Measurements from ENCODE around the gene SLC1A1.

The SLC1A1 gene

GRCh38 chr9:4584636-4585035 lies 94.4 kb downstream of the SLC1A1 start:
- ChIA-PET POLR2A (no interaction called here), CTCF (no interaction called here)
- DNase-seq (ENCODE audit: low read depth, low spot score): no peak
- H3K4me3 ChIP-seq (ENCODE audit: low read depth, low read length): no peak overlapping the region
- TF ChIP-seq, protein P1, sequence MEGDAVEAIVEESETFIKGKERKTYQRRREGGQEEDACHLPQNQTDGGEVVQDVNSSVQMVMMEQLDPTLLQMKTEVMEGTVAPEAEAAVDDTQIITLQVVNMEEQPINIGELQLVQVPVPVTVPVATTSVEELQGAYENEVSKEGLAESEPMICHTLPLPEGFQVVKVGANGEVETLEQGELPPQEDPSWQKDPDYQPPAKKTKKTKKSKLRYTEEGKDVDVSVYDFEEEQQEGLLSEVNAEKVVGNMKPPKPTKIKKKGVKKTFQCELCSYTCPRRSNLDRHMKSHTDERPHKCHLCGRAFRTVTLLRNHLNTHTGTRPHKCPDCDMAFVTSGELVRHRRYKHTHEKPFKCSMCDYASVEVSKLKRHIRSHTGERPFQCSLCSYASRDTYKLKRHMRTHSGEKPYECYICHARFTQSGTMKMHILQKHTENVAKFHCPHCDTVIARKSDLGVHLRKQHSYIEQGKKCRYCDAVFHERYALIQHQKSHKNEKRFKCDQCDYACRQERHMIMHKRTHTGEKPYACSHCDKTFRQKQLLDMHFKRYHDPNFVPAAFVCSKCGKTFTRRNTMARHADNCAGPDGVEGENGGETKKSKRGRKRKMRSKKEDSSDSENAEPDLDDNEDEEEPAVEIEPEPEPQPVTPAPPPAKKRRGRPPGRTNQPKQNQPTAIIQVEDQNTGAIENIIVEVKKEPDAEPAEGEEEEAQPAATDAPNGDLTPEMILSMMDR (IDR thresholded peaks at IDR 0.05; ENCODE audit: insufficient read depth, low read length, missing control alignments): no peak

- TF ChIP-seq, protein P1 (IDR thresholded peaks at IDR 0.05; ENCODE audit: insufficient read depth, low read length, missing control alignments): no peak
- no peak overlapping the region for H3K4me3 ChIP-seq (ENCODE audit: low read depth, low read length)
- ChIA-PET CTCF (no interaction called here), POLR2A (no interaction called here)
- no peak for DNase-seq (ENCODE audit: low read depth, low spot score)
Measured at GRCh38 chr9:4585135-4585534, 94.9 kb downstream of the SLC1A1 start.

DNA sequence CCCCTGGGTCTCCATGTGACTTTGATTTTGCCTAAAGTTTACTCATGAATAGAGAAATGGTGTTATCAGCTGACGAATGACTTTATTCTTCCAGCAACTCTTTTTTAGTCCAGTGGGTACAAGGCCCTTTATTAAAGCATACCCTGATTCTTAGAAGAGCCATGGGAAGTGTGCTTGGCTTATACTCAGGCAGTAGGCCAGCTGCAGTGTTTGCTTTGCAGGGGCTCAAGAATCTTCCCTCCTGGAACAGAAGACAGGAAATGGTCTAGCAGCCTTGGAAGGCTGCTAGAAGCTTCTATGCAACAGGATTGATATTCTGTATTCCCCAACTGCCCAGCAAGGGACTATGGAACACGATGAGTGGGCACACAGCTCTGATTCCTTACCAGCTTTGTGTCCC lies 98.5 kb downstream of the SLC1A1 start:
- TF ChIP-seq, protein P1 (IDR thresholded peaks at IDR 0.05; ENCODE audit: insufficient read depth, low read length, missing control alignments): no peak
- H3K4me3 ChIP-seq (ENCODE audit: low read depth, low read length): no peak overlapping the region
- CTCF ChIA-PET: no interaction called here
- no peak for DNase-seq (ENCODE audit: low read depth, low spot score)
- POLR2A ChIA-PET: no interaction called here

GRCh38 chr9:4590430-4591122 lies 100.3 kb downstream of the SLC1A1 start:
- no peak for DNase-seq (ENCODE audit: low read depth, low spot score)
- ChIA-PET CTCF (interaction anchor here (0.6 kb wide), 1 partner anchor 14 kb away, joined by 4 read pairs; no protein-coding TSS in a partner anchor), POLR2A (no interaction called here)
- TF ChIP-seq, protein P1 (IDR thresholded peaks at IDR 0.05; ENCODE audit: insufficient read depth, low read length, missing control alignments): no peak
- H3K4me3 ChIP-seq (ENCODE audit: low read depth, low read length): no peak overlapping the region

- no peak overlapping the region for H3K4me3 ChIP-seq (ENCODE audit: low read depth, low read length)
- POLR2A ChIA-PET: no interaction called here
- CTCF ChIA-PET: interaction anchor here (0.6 kb wide), 1 partner anchor 13 kb away, joined by 4 read pairs; no protein-coding TSS in a partner anchor
- TF ChIP-seq, protein P1 (IDR thresholded peaks at IDR 0.05; ENCODE audit: insufficient read depth, low read length, missing control alignments): no peak
- DNase-seq (ENCODE audit: low read depth, low spot score): no peak
Measured at GRCh38 chr9:4591123-4591500, 100.8 kb downstream of the SLC1A1 start.

GRCh38 chr9:4592295-4592694 lies 102.0 kb downstream of the SLC1A1 start:
- no peak overlapping the region for H3K4me3 ChIP-seq (ENCODE audit: low read depth, low read length)
- POLR2A ChIA-PET: no interaction called here
- no peak for DNase-seq (ENCODE audit: low read depth, low spot score)
- CTCF ChIA-PET: no interaction called here
- TF ChIP-seq, protein P1 (IDR thresholded peaks at IDR 0.05; ENCODE audit: insufficient read depth, low read length, missing control alignments): no peak

All from AG04449 (cell line).